GM18909 (cell line): ENCODE results near the gene MYO1F.
"Not testable (repeated sequence)": the region's sequence is repeated elsewhere in the genome, so short reads cannot be mapped to it uniquely, and the experiment has no call there.

ENCODE experiments used
- ATAC-seq: cut with Tn5 transposase; IDR thresholded peaks from one replicate; pipeline ENCODE4 v1.9.1; 2021; ENCODE audit warnings: mild to moderate bottlenecking; ENCODE audit not compliant: unreplicated experiment, poor library complexity

Gene MYO1F

GRCh38 chr19:8567522-8568172 lies 9.6 kb downstream of the MYO1F start:
- no peak for ATAC-seq

GRCh38 chr19:8566855-8567254 lies 10.4 kb downstream of the MYO1F start:
- ATAC-seq: no peak

GRCh38 chr19:8564866-8565265 lies 12.4 kb downstream of the MYO1F start:
- ATAC-seq: not testable (repeated sequence)

- no peak for ATAC-seq
These were observed 16.0 kb downstream of the MYO1F start for GRCh38 chr19:8561075-8561764.

- ATAC-seq: no peak
These were observed 18.9 kb downstream of the MYO1F start for GRCh38 chr19:8558325-8558724.

GRCh38 chr19:8557642-8558238 lies 19.5 kb downstream of the MYO1F start:
- no peak for ATAC-seq

GRCh38 chr19:8553729-8554128 lies 23.5 kb downstream of the MYO1F start:
- ATAC-seq: not testable (repeated sequence)

GRCh38 chr19:8552810-8553209 lies 24.4 kb downstream of the MYO1F start:
- ATAC-seq: no peak

GRCh38 chr19:8550070-8550469 lies 27.2 kb downstream of the MYO1F start:
- no peak for ATAC-seq

GRCh38 chr19:8545743-8546142 lies 31.5 kb downstream of the MYO1F start:
- ATAC-seq: no peak

- no peak for ATAC-seq
These were observed 33.1 kb downstream of the MYO1F start for GRCh38 chr19:8544168-8544567.

GRCh38 chr19:8539621-8540149 lies 37.6 kb downstream of the MYO1F start:
- ATAC-seq: no peak

GRCh38 chr19:8537099-8537498 lies 40.1 kb downstream of the MYO1F start:
- no peak for ATAC-seq

GRCh38 chr19:8536282-8536681 lies 41.0 kb downstream of the MYO1F start:
- no peak for ATAC-seq

- no peak for ATAC-seq
These were observed 45.0 kb downstream of the MYO1F start for GRCh38 chr19:8532225-8532624.

GRCh38 chr19:8531470-8531869 lies 45.8 kb downstream of the MYO1F start:
- ATAC-seq: no peak

GRCh38 chr19:8530061-8530679 lies 47.1 kb downstream of the MYO1F start:
- ATAC-seq: no peak

GRCh38 chr19:8529369-8530006 lies 47.8 kb downstream of the MYO1F start:
- no peak for ATAC-seq

GRCh38 chr19:8528500-8528899 lies 48.7 kb downstream of the MYO1F start:
- ATAC-seq: no peak

- no peak for ATAC-seq
These were observed 50.7 kb downstream of the MYO1F start for GRCh38 chr19:8526345-8527091.
